Measurements from ENCODE around the gene WNT16.
"Not testable (repeated sequence)": the region's sequence is repeated elsewhere in the genome, so short reads cannot be mapped to it uniquely, and the experiment has no call there.

WNT16 gene

DNA sequence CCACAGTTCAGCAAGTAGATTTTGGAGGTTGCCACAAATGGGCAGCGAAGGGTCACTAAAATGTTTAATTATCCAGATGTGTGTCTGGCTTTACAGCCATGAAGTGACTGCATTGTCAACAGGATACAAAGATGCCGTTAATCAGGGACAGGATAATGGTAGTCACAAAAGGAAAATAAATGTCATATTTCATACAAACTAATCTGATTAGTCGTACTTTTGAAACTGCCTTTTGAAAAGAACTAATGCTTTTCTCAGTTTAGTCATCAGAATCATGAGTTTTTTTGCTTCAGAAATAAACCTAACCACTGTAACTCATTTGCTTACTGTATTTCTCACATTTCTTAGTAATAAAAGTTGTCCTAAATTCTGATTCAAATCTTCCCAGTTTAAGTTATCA lies 22.2 kb upstream of the WNT16 start:
- DNase-seq (ENCODE audit: low spot score) = no peak

DNA sequence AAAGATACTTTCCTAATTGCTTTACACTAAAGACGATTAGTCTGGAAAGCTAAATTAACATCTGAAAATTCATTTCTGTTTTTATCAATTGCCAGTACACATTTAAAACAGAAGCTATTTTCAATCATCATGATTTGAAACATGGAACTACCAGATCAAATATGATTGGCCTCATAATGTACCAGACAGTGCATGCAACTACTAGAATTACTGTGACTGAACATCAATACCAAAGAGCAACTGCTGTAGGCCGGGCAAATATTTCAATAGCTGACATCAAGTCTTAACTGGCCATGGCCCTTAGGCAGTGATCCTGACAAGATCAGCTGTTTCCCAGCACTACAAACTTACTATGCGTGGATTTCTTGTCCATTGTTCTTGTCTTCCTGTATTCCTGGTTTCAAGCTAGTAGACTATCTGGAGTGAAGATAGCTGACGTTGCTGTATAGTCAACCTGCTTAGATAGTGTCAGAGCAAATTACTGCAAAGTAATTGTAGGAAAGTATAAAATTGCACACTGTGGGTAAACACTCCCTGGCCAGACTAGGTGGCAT lies 21.7 kb upstream of the WNT16 start:
- DNase-seq (ENCODE audit: low spot score) = no peak

DNA sequence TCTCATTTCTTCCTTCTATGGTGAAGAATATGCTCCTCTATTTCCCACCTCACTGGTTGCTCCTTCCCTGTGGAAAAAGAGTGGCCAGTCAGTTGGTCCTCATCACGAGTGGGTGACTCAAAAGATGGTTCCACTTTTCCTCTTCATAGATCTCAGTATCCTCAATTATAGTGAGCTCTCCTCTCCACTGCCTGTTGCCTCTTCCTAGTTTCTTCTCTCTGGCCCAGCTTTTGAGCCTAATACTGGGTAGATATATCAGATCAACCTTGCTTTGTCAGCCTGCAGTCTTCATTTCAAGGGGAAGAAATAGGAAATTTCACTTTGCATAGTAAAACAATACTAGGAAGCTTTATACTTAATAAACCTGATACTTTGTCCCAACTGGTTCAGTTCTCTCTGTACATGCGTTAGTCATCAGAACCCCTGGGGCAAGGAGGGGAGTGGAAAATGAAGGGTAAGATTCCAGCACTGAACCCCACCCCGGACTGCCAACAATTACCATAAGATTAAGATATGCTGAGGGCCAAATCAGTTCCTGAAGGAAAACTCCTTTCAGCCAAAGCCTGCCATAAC lies 15.5 kb upstream of the WNT16 start:
- no peak for DNase-seq (ENCODE audit: low spot score)

DNA sequence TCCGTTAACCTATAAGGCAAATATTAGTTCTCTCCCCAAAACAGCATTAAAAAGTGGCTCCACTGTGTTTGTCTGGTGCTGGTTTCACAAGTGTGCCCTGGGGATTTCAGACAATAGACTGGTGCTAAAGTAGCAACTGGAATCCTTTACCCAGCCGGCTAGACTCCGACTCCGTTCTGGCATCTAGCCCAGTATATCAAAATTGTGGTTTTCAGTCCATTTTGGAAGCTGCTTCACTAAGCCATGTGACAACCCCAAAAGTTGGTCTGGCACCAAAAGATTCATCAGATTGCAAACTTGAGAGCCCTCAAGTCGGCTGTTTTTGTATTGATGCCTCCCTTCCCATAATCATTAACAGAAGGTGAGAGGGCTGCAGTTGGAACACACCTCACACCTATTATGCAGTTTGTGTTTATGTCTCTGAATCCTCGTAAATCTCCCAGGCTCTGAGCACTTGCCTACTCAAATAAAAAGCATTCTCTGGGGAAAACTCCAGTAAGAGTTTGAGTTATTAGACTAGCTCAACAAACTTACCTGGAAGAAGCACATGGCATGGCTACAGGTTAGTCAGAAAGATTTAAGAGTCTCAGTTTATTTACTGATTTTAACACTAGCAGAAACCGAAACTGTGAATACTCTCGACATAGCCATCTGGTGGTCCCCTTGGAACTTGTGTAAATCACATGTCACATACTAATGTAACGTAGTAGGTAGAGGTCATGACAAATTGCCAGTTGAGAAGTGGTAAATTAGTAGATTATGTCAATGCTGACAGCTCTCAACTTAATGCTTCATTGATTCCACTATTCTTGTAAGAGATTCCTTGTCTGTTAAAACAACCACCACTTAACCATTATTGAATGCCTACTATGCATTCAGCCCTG lies 14.8 kb upstream of the WNT16 start:
- DNase-seq (ENCODE audit: low spot score) = peak; percentile 9

DNA sequence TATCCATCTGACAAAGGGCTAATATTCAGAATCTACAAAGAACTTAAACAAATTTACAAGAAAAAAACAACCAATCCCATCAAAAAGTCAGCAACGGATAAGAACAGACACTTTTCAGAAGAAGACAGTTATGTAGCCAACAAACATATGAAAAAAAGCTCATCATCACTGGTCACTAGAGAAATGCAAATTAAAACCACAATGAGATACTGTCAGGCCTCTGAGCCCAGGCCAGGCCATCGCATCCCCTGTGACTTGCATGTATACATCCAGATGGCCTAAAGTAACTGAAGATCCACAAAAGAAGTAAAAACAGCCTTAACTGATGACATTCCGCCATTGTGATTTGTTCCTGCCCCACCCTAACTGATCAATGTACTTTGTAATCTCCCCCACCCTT lies 13.6 kb upstream of the WNT16 start:
- not testable (repeated sequence) for DNase-seq (ENCODE audit: low spot score)

DNA sequence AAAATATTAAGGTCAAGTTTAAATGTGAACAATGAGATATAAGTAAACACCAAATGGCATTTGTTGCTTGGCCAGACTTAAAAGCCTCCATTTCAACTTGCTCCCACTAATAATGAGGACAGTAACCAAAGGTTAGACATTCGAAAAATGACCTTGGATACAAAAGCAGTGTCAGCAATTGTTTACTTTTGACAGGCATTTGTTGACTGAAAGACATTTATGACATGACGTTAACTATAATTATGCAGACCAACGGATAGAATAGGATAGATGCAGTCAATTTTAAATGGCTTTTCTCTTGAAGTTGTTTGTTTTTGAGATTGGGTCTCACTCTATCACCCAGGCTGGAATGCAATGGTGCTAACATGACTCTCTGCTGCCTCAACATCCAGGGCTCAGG lies 6.3 kb upstream of the WNT16 start:
- DNase-seq (ENCODE audit: low spot score) = no peak

DNA sequence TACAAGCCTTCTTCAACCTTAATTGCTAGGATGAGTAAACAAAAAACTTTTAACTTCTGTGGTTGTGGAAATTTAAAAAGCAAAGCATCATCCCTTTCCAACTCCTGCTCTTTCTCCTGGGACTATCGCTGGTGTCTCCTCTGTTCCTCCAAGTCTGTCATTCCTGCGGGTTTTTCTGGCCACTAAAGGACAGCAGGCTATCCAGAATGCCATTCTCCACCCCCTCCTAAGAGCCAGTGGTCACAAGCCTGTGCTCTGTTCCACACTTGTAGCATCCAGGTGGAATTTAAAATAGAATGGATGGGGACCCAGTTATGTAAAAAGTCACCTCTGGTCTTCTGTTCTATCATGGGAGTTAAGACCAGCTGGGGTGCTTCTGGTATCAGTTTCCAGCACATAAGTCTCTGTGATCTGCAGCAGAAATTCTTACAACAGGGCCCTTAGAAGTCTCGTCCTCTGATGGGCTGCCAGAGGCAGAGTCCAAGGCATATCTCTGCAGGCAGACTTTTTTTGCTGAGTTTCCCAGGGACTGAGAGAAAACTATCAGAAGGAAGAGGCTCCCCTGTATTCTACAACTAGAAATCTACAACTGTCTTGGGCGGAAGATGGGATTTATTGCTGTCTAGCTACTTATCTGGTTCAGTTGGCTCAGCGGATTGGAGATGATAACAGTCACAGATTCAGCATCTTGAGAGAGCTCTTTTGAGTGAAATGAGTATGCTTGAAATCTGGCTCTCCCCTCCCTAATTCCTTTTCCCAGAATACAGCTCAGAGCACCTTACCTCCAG lies 5.1 kb upstream of the WNT16 start:
- DNase-seq (ENCODE audit: low spot score) = no peak

DNA sequence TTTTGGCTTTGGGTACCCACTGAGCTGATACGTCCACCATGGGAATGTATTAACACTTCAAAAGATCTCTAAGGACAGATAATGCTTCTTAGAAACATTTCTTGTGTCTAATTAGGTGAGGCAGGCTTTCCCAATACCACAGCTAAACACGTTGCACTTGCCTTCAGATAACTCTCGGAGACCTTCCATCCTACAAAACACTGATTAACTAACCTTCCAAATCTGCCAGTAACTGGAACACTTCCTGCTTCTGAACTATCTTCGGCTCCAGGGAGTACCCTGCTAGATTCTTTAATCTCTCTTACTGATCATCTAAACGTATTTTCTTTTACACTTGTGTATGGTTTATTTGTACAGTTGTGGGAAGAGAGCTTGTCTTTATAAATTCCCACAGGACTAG lies 1.1 kb upstream of the WNT16 start:
- DNase-seq (ENCODE audit: low spot score) = no peak

DNA sequence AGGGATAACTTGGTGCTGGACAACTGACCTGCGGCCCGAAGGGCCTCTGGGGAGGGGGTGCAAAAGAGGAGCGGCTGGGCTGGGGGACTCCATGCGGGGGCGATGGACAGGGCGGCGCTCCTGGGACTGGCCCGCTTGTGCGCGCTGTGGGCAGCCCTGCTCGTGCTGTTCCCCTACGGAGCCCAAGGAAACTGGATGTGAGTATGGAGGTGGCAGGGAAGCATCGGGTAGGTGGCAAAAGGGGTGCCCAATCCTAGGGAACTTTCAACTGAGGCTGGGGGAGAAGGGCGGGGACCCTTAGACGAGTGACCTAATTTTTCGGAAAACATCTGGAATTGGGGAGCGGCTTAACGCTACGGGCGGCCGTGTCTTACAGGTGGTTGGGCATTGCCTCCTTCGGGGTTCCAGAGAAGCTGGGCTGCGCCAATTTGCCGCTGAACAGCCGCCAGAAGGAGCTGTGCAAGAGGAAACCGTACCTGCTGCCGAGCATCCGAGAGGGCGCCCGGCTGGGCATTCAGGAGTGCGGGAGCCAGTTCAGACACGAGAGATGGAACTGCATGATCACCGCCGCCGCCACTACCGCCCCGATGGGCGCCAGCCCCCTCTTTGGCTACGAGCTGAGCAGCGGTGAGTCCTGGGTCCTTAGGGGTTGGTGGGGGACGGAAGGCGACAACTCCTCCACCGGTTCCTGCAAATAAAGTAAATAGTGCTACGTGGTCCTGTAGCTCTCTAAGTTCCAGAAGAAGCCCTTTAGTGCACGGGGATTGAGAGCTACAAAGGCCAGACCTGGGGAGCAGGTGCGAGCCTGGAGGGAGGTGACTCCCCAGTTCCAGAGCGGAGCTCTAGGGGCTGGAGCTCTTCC lies 622 bp downstream of the WNT16 start:
- DNase-seq (ENCODE audit: low spot score) = peak; percentile 27

DNA sequence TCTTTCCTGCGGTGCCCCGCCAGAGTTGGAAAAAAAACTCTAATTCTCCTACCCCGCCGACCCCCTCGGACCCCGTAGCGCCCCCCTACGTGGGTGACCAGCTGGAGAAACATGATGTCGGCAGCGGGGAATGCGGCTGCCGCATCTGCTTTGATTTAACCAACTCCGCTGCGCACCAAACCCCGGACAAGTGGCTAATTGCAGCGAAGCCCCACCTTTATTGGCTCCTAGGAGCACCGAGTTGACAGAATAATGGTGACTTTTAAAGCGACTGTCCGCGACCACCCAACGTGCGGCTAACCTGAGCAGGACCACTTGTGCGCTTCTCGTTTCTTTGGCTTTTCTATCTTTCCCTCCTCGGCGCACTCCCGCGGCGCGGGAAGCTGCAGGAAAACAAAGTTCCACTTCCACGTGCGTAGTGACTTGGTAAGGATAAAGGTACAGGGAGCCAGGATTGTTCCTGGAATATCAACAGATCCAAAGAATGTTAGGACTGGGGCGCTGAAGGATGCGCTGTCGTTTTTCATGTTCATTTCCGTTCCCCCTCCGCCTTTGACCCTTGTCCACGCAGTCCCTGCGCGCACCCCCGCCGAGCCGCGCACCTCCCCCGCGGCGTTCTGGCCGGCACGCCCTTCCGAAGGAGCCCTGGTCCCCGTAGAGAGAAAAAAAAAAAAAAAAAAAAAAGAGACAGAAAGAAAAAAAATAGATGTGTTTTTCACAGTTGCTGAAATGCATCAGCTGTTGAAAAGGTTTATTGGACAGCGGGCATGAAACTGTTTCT lies 1.4 kb downstream of the WNT16 start:
- DNase-seq (ENCODE audit: low spot score) = peak; percentile 60

DNA sequence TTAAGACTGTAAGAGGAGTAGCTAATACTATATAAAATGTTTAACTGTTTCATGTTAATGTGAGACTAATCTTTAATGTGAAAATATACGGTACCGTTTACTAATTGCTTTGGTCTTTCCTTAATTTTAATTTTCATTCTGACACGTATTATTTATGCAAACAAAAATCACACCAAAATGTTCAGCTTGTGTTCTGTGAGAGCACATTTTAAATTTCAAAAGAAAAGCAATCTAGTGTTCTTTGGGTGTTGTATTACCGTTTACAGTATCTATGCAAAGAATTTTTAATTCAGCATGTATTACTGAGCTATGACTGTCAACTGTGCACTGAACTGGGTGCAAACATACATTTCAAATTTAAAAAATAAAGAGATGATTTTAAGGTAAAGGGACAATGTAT lies 2.2 kb downstream of the WNT16 start:
- no peak for DNase-seq (ENCODE audit: low spot score)

DNA sequence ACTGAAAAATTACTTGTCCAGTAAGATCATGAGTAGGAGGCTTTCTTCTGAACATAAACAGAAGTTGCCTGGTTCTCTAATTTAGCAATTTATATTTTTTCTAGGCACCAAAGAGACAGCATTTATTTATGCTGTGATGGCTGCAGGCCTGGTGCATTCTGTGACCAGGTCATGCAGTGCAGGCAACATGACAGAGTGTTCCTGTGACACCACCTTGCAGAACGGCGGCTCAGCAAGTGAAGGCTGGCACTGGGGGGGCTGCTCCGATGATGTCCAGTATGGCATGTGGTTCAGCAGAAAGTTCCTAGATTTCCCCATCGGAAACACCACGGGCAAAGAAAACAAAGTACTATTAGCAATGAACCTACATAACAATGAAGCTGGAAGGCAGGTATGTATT lies 2.8 kb downstream of the WNT16 start:
- DNase-seq (ENCODE audit: low spot score) = no peak

DNA sequence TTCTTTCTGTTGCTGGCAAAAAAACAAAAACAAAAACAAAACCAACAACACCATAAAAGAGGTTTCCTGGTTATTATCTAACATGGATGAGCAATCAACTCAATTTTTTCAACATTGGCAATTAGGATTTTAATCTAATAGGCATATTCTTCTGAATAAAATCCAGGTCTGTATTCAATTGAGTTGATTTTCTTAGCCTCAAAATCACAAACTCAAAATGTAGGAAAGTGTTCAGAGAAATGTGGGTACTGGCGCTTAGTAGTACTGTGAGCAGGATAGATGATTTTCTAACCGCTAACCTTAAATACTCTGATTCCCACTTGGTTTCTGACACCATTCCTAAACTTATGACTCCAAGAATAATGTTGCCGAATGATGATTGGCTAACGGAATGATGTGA lies 5.6 kb downstream of the WNT16 start:
- DNase-seq (ENCODE audit: low spot score) = no peak

DNA sequence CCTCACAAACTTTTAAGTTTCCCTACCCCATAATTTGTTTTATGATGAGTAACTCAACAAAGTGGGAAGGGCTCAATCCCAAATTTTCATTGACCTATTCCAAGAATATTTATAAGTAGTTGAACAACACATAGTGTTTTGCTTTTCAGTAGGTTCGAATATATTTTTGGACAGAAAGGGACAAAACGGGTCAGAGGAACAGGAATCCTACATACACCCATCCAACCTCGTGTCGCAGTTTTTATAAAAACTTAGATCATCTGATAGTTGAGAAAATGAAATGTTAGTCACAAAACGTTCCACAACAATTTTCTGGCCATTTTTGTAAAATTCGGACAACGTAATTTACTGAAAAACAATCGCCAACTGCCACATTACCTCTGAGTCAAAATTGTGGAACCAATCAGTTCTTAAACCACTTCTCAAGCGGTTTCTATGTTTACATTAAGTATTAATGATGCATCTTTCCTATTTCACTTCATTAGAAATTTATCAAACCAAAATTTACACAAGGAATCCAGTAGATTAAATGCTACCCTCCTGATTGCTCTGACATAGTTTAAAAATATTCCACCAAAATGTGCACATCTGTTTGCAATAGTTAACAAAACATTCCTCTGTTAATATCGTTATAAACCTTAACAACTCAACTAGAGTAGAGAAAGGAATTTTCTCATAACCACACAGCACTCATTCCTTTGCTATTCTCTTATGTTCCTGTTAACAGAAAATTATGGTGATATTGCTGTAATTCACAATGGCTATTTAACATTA lies 6.3 kb downstream of the WNT16 start:
- peak; percentile 54 for DNase-seq (ENCODE audit: low spot score)

DNA sequence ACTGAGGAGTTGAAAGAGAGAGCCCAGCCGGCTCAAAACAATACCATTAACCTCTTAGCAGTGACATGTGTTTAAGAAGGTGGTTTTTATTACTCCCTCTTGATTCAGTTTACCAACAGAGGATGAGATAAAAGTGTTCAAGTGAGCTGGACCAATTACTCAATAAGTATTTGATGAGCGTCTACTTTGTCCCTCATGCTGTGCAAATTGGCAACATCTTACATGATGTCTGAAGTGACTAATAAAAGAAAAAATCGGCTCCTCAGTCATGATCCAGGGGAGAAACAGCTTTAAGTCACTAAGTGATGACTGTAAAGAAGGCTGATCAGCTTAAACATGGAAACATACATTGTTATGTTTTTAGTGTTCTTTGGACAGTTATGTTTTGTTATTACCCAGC lies 7.8 kb downstream of the WNT16 start:
- no peak for DNase-seq (ENCODE audit: low spot score)

DNA sequence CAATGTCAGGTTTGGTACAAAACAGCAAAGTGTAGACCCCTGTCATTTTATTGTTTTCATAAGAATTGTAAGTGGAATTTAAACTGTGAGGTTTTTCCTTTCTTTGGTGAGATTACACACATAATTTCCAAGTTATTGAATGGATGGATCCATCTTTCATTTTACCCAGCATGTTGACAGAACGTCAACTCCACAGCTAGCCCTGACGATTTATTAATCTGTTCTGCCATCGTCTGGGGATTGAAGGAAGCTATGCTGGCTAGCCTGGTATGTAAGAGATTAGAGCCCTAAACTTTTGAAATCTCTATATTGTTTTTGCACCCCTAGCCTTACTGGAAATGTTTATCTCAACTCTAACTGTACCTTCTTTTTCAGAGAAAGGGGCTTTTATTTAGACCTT lies 8.6 kb downstream of the WNT16 start:
- peak; percentile 27 for DNase-seq (ENCODE audit: low spot score)

DNA sequence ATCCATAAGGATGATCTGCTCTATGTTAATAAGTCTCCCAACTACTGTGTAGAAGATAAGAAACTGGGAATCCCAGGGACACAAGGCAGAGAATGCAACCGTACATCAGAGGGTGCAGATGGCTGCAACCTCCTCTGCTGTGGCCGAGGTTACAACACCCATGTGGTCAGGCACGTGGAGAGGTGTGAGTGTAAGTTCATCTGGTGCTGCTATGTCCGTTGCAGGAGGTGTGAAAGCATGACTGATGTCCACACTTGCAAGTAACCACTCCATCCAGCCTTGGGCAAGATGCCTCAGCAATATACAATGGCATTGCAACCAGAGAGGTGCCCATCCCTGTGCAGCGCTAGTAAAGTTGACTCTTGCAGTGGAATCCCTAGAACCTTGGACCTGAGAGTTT lies 10.3 kb downstream of the WNT16 start:
- no peak for DNase-seq (ENCODE audit: low spot score)

DNA sequence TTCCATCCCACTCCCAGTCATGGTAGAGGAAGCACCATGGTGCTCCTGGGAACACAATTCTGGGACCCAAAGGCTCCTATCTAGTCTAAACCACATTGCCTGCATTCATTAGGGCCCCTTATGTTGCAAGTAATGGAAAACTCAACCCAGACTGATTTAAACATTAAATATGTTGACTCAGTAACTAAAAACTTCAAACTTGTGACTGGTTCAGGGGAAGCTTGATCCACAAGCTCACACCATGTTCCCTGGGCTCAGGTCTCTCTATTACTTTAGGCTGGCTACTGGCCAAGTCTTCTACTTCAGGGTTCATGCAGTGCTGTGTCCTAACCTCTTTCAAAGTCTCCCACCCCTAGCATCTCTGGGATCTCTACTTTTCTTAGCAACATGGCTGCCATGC lies 13.1 kb downstream of the WNT16 start:
- no peak for DNase-seq (ENCODE audit: low spot score)

DNA sequence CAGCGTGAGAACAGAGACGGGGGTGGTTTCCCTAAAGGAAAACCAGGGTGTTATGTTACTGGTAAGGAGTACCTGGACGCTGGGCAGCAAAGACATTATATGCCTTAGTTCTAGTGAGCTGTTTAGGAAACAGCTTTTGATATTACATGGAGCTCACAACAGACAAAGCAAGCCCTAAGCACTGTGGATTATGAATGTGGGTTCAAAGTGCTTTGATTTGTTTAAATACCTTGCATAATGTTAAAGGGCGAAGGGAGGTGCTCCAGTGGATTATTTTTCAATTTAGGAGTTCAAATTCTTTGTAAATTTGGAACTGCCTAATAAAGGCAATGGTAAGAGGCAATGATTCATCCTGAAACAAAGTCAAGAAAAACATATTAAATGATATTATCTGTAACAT lies 13.8 kb downstream of the WNT16 start:
- DNase-seq (ENCODE audit: low spot score) = no peak

DNA sequence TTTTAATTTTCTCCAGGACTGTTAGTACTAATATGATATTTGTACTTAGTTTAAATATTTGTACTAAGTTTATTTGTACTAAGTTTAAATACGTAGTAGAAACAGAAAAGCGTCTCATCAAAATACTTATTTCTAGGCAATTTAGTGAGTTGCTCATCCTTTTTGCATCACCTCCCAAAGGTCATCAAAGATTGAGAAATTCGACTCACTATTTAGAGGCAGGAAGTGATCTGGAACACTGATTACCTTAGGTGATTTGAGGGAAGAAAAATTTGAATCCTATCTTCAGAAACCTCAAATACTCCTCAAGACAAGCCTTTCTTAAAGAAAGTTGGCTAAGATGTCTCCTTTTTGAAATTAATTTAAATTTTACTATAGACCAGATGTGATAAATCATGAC lies 14.5 kb downstream of the WNT16 start:
- DNase-seq (ENCODE audit: low spot score) = no peak

Measured in GM03348 (cell line).